ENCODE data around the gene TUG1.
A peak's percentile ranks its signal among the peaks of the same experiment; 100 is the strongest.

TUG1 gene

GRCh38 chr22:30943368-30943767, 25.7 kb upstream of the TUG1 start:
- no peak overlapping the region for H3K4me3 ChIP-seq (ENCODE audit: low read depth, low read length)
- TF ChIP-seq MYC (IDR thresholded peaks at IDR 0.05; ENCODE audit: low read depth, low read length) (no peak), CTCF (IDR thresholded peaks at IDR 0.05; ENCODE audit: low read depth, low read length) (no peak)
- no peak for DNase-seq (ENCODE audit: low read depth)

- no peak overlapping the region for H3K4me3 ChIP-seq (ENCODE audit: low read depth, low read length)
- TF ChIP-seq MAX (IDR thresholded peaks at IDR 0.05; ENCODE audit: low read depth, low read length) (no peak), CTCF (IDR thresholded peaks at IDR 0.05; ENCODE audit: low read depth, low read length) (no peak), POLR2A (IDR thresholded peaks at IDR 0.05; ENCODE audit: extremely low read depth, insufficient read length) (no peak), MYC (IDR thresholded peaks at IDR 0.05; ENCODE audit: low read depth, low read length) (no peak)
Measured at GRCh38 chr22:30944986-30945385, 24.1 kb upstream of the TUG1 start.

GRCh38 chr22:30945653-30946052, 23.4 kb upstream of the TUG1 start:
- TF ChIP-seq CTCF (IDR thresholded peaks at IDR 0.05; ENCODE audit: low read depth, low read length) (no peak), POLR2A (IDR thresholded peaks at IDR 0.05; ENCODE audit: extremely low read depth, insufficient read length) (no peak), MAX (IDR thresholded peaks at IDR 0.05; ENCODE audit: low read depth, low read length) (no peak)
- DNase-seq (ENCODE audit: low read depth) = no peak
- H3K4me3 ChIP-seq (ENCODE audit: low read depth, low read length) = no peak overlapping the region

More at GRCh38 chr22:30944986-30945385, 24.1 kb upstream of the TUG1 start:
- DNase-seq (ENCODE audit: low read depth) = no peak

- no peak for TF ChIP-seq CTCF (IDR thresholded peaks at IDR 0.05; ENCODE audit: low read depth, low read length)
- TF ChIP-seq POLR2A (IDR thresholded peaks at IDR 0.05; ENCODE audit: extremely low read depth, insufficient read length) = no peak
- TF ChIP-seq MYC (IDR thresholded peaks at IDR 0.05; ENCODE audit: low read depth, low read length) = no peak
- TF ChIP-seq MAX (IDR thresholded peaks at IDR 0.05; ENCODE audit: low read depth, low read length) = no peak
- no peak overlapping the region for H3K4me3 ChIP-seq (ENCODE audit: low read depth, low read length)
- no peak for DNase-seq (ENCODE audit: low read depth)
Measured at GRCh38 chr22:30946354-30946753, 22.7 kb upstream of the TUG1 start.

- no peak for DNase-seq (ENCODE audit: low read depth)
- TF ChIP-seq POLR2A (IDR thresholded peaks at IDR 0.05; ENCODE audit: extremely low read depth, insufficient read length) (no peak), MAX (IDR thresholded peaks at IDR 0.05; ENCODE audit: low read depth, low read length) (no peak)
- no peak overlapping the region for H3K4me3 ChIP-seq (ENCODE audit: low read depth, low read length)
Measured at GRCh38 chr22:30947173-30947815, 21.8 kb upstream of the TUG1 start.

- no peak for TF ChIP-seq MAX (IDR thresholded peaks at IDR 0.05; ENCODE audit: low read depth, low read length)
- no peak for TF ChIP-seq CTCF (IDR thresholded peaks at IDR 0.05; ENCODE audit: low read depth, low read length)
- TF ChIP-seq MYC (IDR thresholded peaks at IDR 0.05; ENCODE audit: low read depth, low read length) = no peak
- no peak for TF ChIP-seq POLR2A (IDR thresholded peaks at IDR 0.05; ENCODE audit: extremely low read depth, insufficient read length)
- no peak overlapping the region for H3K4me3 ChIP-seq (ENCODE audit: low read depth, low read length)
- DNase-seq (ENCODE audit: low read depth) = peak; percentile 49
Measured at GRCh38 chr22:30947816-30948454, 21.1 kb upstream of the TUG1 start.

Data from NB4 (cell line).